Fibroblast of lung (primary cell): ENCODE results near the gene CIC.

Experiments
- CTCF ChIP-seq, 2 donors: IDR thresholded peaks in 1 of 2; conservative IDR thresholded peaks in 1 of 2; 1 replicate in 1 of 2; 2 replicates in 1 of 2; pipeline ENCODE4 v1.5.1; 2011 to 2012; ENCODE audit warnings: low read length in 2 of 2, control low read depth in 1 of 2, inconsistent platforms in 1 of 2, low read depth in 1 of 2, mild to moderate bottlenecking in 1 of 2
- EZH2 ChIP-seq: IDR thresholded peaks from 2 replicates; pipeline ENCODE4 v1.5.1; 2012; ENCODE audit warnings: low read length, control low read depth, mild to moderate bottlenecking; ENCODE audit errors: missing control alignments

GRCh38 chr19:42275103-42275502 lies 6.1 kb downstream of the CIC start:
- TF ChIP-seq CTCF (conservative IDR thresholded peaks at IDR 0.05 in 1 of 2, IDR thresholded peaks at IDR 0.05 in 1 of 2; ENCODE audit: low read depth in 1 of 2, low read length in 2 of 2) (no peak), EZH2 (no peak)
